Neural progenitor cell (in vitro differentiated cells): ENCODE measurements around the gene ZNF423.

Experiments
- CTCF ChIP-seq: fragments of 200-600 bp; sonication (generic); IDR thresholded peaks from 2 replicates; pipeline ENCODE4 v1.5.1; 2017; ENCODE audit warnings: antibody characterized with exemption, mild to moderate bottlenecking
- EZH2 ChIP-seq: fragments of 200-600 bp; sonication (generic); IDR thresholded peaks from 2 replicates; pipeline ENCODE4 v1.6.1; 2017; ENCODE audit warnings: antibody characterized with exemption, mild to moderate bottlenecking, moderate library complexity
- EZH2phosphoT487 ChIP-seq: fragments of 200-600 bp; sonication (generic); IDR thresholded peaks from 2 replicates; pipeline ENCODE4 v1.6.1; 2017; ENCODE audit warnings: antibody characterized with exemption

GRCh38 chr16:49801290-49801689 lies 54.6 kb downstream of the ZNF423 start:
- TF ChIP-seq CTCF (no peak), EZH2 (no peak), EZH2phosphoT487 (no peak)
